Fibroblast of lung (primary cell): ENCODE results near the gene FRMD4A. TPM values are rescaled to one million over a fixed set of nuclear protein-coding genes. Genes with fewer than 3 reads are reported as not detected.

Experiments
- DNase-seq, 2 donors: peaks; one replicate each; pipeline versions ENCODE4 v3.0.0 to v3.0.0-alpha.2; 2010; ENCODE audit warnings: low read depth in 2 of 2
- H2AFZ ChIP-seq: 2 replicates; pipeline ENCODE4 v1.5.1; 2012; ENCODE audit warnings: low read length, control low read depth, inconsistent platforms
- H3K27ac ChIP-seq: 2 replicates; pipeline ENCODE4 v1.5.1; 2011; ENCODE audit warnings: low read length, control low read depth; ENCODE audit not compliant: insufficient read depth
- H3K27me3 ChIP-seq: 2 replicates; pipeline ENCODE4 v1.5.1; 2011; ENCODE audit warnings: mild to moderate bottlenecking, low read length; ENCODE audit not compliant: control insufficient read depth, insufficient read depth
- H3K36me3 ChIP-seq: 2 replicates; pipeline ENCODE4 v1.5.1; 2011; ENCODE audit warnings: low read length; ENCODE audit not compliant: control insufficient read depth, insufficient read depth
- H3K4me1 ChIP-seq: 2 replicates; pipeline ENCODE4 v1.5.1; 2011; ENCODE audit warnings: low read length; ENCODE audit not compliant: control insufficient read depth, insufficient read depth; ENCODE audit errors: extremely low read depth
- H3K4me2 ChIP-seq: 2 replicates; pipeline ENCODE4 v1.5.1; 2011; ENCODE audit warnings: low read length, control low read depth; ENCODE audit not compliant: insufficient read depth; ENCODE audit errors: extremely low read depth
- H3K4me3 ChIP-seq, 4 experiments: fragments of 200-600 bp in 1 of 4; sonication (generic) in 1 of 4; replicated peaks in 1 of 4; 2 replicates each; pipeline ENCODE4 v1.5.1; 2011 to 2016; ENCODE audit warnings: low read length in 4 of 4, low read depth in 3 of 4, mild to moderate bottlenecking in 3 of 4, control low read depth in 2 of 4, inconsistent platforms in 1 of 4, mixed read lengths in 1 of 4; ENCODE audit not compliant: insufficient read depth in 1 of 4; ENCODE audit errors: control extremely low read depth in 1 of 4
- H3K79me2 ChIP-seq: 2 replicates; pipeline ENCODE4 v1.5.1; 2012; ENCODE audit warnings: mild to moderate bottlenecking, low read length, inconsistent platforms; ENCODE audit not compliant: control insufficient read depth, insufficient read depth
- H3K9ac ChIP-seq: 2 replicates; pipeline ENCODE4 v1.5.1; 2011; ENCODE audit warnings: mild to moderate bottlenecking, low read length, control low read depth; ENCODE audit not compliant: insufficient read depth
- H3K9me3 ChIP-seq: 2 replicates; pipeline ENCODE4 v1.5.1; 2012; ENCODE audit warnings: low read depth, low read length; ENCODE audit not compliant: control insufficient read depth, insufficient read depth
- H4K20me1 ChIP-seq: 2 replicates; pipeline ENCODE4 v1.5.1; 2011; ENCODE audit warnings: low read length; ENCODE audit not compliant: control insufficient read depth, insufficient read depth; ENCODE audit errors: extremely low read depth
- CTCF ChIP-seq, 2 donors: IDR thresholded peaks in 1 of 2; conservative IDR thresholded peaks in 1 of 2; 1 replicate in 1 of 2; 2 replicates in 1 of 2; pipeline ENCODE4 v1.5.1; 2011 to 2012; ENCODE audit warnings: low read length in 2 of 2, control low read depth in 1 of 2, inconsistent platforms in 1 of 2, low read depth in 1 of 2, mild to moderate bottlenecking in 1 of 2
- EZH2 ChIP-seq: IDR thresholded peaks from 2 replicates; pipeline ENCODE4 v1.5.1; 2012; ENCODE audit warnings: low read length, control low read depth, mild to moderate bottlenecking; ENCODE audit errors: missing control alignments
- polyA plus RNA-seq, 2 donors: library from polyadenylated mRNA; depleted of rRNA in 1 of 2; stranded (reverse) in 1 of 2; unstranded in 1 of 2; fragments of >200 nt; gene quantifications; 2 replicates each; pipeline ENCODE4 v1.2.1, GENCODE V29; 2011 to 2012; ENCODE audit warnings: missing spikeins in 1 of 2
- total RNA-seq: library from RNA; depleted of rRNA; stranded (reverse); fragments of >200 nt; gene quantifications from 2 replicates; pipeline ENCODE4 v1.2.1, GENCODE V29; 2014

FRMD4A gene
- total and polyA plus RNA-seq, 2 donors (not counting 1 experiment from before 2014, with no cell fraction given), result 26.9 to 63.6 TPM

- H3K9me3 ChIP-seq, result no peaks in the 10 kb centered on the region
- H3K79me2 ChIP-seq, result no peaks in the 10 kb centered on the region
- DNase-seq, result no peak
- no peak overlapping the region for H3K4me2 ChIP-seq
- no peak overlapping the region for H3K4me3 ChIP-seq
- no peaks in the 10 kb centered on the region for H3K36me3 ChIP-seq
- H4K20me1 ChIP-seq, result no peaks in the 10 kb centered on the region
- H3K27me3 ChIP-seq, result peaks cover 11% of the 10 kb centered on the region
- no peak overlapping the region for H3K27ac ChIP-seq
- H2AFZ ChIP-seq, result no peak overlapping the region
- H3K9ac ChIP-seq, result no peak overlapping the region
- H3K4me1 ChIP-seq, result no peaks in the 10 kb centered on the region
- no peak for TF ChIP-seq EZH2
- TF ChIP-seq CTCF (conservative IDR thresholded peaks at IDR 0.05 in 1 of 2, IDR thresholded peaks at IDR 0.05 in 1 of 2; ENCODE audit: low read depth in 1 of 2, low read length in 2 of 2), result no peak
Observed at GRCh38 chr10:14371581-14371980, 40.9 kb upstream of the FRMD4A start.

- Histone ChIP-seq H3K9ac (no peak overlapping the region), H3K4me1 (no peaks in the 10 kb centered on the region), H3K4me2 (no peak overlapping the region), H3K27ac (no peak overlapping the region), H3K9me3 (no peaks in the 10 kb centered on the region), H3K79me2 (no peaks in the 10 kb centered on the region), H4K20me1 (no peaks in the 10 kb centered on the region), H3K27me3 (peaks cover 11% of the 10 kb centered on the region), H2AFZ (no peak overlapping the region), H3K4me3 (no peak overlapping the region), H3K36me3 (no peaks in the 10 kb centered on the region)
- no peak for DNase-seq
- TF ChIP-seq CTCF (conservative IDR thresholded peaks at IDR 0.05 in 1 of 2, IDR thresholded peaks at IDR 0.05 in 1 of 2; ENCODE audit: low read depth in 1 of 2, low read length in 2 of 2) (no peak), EZH2 (no peak)
Observed at GRCh38 chr10:14370894-14371293, 40.2 kb upstream of the FRMD4A start.

- H3K27ac ChIP-seq, result no peak overlapping the region
- no peak for DNase-seq
- H2AFZ ChIP-seq, result no peak overlapping the region
- no peak overlapping the region for H3K4me2 ChIP-seq
- H4K20me1 ChIP-seq, result no peaks in the 10 kb centered on the region
- no peaks in the 10 kb centered on the region for H3K36me3 ChIP-seq
- no peak overlapping the region for H3K4me3 ChIP-seq
- no peaks in the 10 kb centered on the region for H3K79me2 ChIP-seq
- no peak overlapping the region for H3K9ac ChIP-seq
- H3K27me3 ChIP-seq, result peaks cover 11% of the 10 kb centered on the region
- no peaks in the 10 kb centered on the region for H3K4me1 ChIP-seq
- H3K9me3 ChIP-seq, result no peaks in the 10 kb centered on the region
- TF ChIP-seq EZH2 (no peak), CTCF (conservative IDR thresholded peaks at IDR 0.05 in 1 of 2, IDR thresholded peaks at IDR 0.05 in 1 of 2; ENCODE audit: low read depth in 1 of 2, low read length in 2 of 2) (no peak)
Observed at GRCh38 chr10:14369906-14370305, 39.2 kb upstream of the FRMD4A start.
